Measurements from ENCODE around the gene DNAJC15. TPM values are rescaled to one million over a fixed set of nuclear protein-coding genes. Genes with fewer than 3 reads are reported as not detected.

Gene DNAJC15
- total RNA-seq, 2 donors from 2014 or later, result 29.7 to 46.9 TPM

DNA sequence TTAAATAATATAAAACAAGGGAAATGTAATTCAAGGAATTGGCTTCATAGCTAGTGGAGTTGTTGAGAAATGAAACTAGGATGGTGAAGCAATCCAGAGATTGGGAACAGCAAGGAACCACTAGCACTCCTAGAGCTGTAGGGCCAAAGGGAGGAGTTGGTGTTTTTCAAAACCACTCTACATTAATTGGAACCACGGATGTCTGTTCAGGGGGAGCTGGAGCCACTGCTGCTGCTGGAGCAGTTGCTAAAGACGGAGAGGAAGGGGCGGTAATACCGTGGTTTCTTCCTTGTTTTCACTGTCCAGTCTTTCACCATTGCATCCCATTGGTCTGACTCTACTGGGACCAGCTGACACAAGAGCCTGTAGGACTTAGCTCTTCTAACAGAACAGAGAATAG is 8.5 kb downstream of the DNAJC15 start:
- TF ChIP-seq, protein P1, sequence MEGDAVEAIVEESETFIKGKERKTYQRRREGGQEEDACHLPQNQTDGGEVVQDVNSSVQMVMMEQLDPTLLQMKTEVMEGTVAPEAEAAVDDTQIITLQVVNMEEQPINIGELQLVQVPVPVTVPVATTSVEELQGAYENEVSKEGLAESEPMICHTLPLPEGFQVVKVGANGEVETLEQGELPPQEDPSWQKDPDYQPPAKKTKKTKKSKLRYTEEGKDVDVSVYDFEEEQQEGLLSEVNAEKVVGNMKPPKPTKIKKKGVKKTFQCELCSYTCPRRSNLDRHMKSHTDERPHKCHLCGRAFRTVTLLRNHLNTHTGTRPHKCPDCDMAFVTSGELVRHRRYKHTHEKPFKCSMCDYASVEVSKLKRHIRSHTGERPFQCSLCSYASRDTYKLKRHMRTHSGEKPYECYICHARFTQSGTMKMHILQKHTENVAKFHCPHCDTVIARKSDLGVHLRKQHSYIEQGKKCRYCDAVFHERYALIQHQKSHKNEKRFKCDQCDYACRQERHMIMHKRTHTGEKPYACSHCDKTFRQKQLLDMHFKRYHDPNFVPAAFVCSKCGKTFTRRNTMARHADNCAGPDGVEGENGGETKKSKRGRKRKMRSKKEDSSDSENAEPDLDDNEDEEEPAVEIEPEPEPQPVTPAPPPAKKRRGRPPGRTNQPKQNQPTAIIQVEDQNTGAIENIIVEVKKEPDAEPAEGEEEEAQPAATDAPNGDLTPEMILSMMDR (conservative IDR thresholded peaks at IDR 0.05), result no peak
- DNase-seq, result no peak
- 90 to 96% methylated on average over 2 to 4 of the region's 4 CpGs for WGBS, 2 experiments (ENCODE audit: insufficient coverage in 1 of 2, insufficient read length in 1 of 2)
- no peak overlapping the region for H3K27ac ChIP-seq (ENCODE audit: low read depth, low read length)
- H3K4me1 ChIP-seq (ENCODE audit: control insufficient read depth, insufficient read depth, low read length), result no peaks in the 10 kb centered on the region
- peaks cover 8% of the 10 kb centered on the region for H3K9me3 Mint-ChIP-seq
- H3K4me3 ChIP-seq (ENCODE audit: low read length), result no peak overlapping the region
- peaks cover 14% of the 10 kb centered on the region for H3K4me1 Mint-ChIP-seq
- no peaks in the 10 kb centered on the region for H3K27me3 ChIP-seq (ENCODE audit: control insufficient read depth, insufficient read depth, low read length, poor library complexity, severe bottlenecking)
- H3K9me3 ChIP-seq (ENCODE audit: control insufficient read depth, low read length), result peaks cover 13% of the 10 kb centered on the region
- peaks cover 15% of the 10 kb centered on the region for H3K36me3 ChIP-seq (ENCODE audit: control insufficient read depth, insufficient read depth, low read length)
- H3K4me3 Mint-ChIP-seq, result no peak overlapping the region
- H3K27me3 Mint-ChIP-seq (ENCODE audit: insufficient read depth), result no peaks in the 10 kb centered on the region
- no peak overlapping the region for H3K27ac Mint-ChIP-seq
- no peak overlapping the region for H3K9ac ChIP-seq (ENCODE audit: extremely low read depth, low read length, poor library complexity, severe bottlenecking)
- peaks cover 47% of the 10 kb centered on the region for H3K36me3 Mint-ChIP-seq (ENCODE audit: low read depth)

DNA sequence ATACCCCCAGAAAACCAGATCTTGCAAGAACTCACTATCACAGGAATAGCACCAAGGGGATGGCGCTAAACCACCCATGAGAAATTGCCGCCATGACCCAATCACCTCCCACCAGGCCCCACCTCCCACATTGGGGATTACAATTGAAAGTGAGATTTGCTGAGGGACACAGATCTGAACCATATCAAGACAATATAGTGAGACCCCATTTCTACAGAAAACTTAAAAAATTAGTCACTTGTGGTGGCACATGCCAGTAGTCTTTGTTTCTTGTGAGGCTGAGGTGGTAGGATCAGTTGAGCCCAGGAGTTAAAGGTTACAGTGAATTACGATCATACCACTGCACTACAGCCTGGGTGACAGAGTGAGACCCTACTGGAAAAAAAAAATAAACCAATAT is 9.7 kb downstream of the DNAJC15 start:
- Histone ChIP-seq H3K9me3 (ENCODE audit: control insufficient read depth, low read length) (peaks cover 13% of the 10 kb centered on the region), H3K4me3 (ENCODE audit: low read length) (no peak overlapping the region), H3K4me1 (ENCODE audit: control insufficient read depth, insufficient read depth, low read length) (no peaks in the 10 kb centered on the region), H3K27me3 (ENCODE audit: control insufficient read depth, insufficient read depth, low read length, poor library complexity, severe bottlenecking) (no peaks in the 10 kb centered on the region), H3K9ac (ENCODE audit: extremely low read depth, low read length, poor library complexity, severe bottlenecking) (no peak overlapping the region), H3K27ac (ENCODE audit: low read depth, low read length) (no peak overlapping the region), H3K36me3 (ENCODE audit: control insufficient read depth, insufficient read depth, low read length) (peaks cover 17% of the 10 kb centered on the region)
- no peaks in the 10 kb centered on the region for H3K27me3 Mint-ChIP-seq (ENCODE audit: insufficient read depth)
- TF ChIP-seq, protein P1 (conservative IDR thresholded peaks at IDR 0.05), result no peak
- peaks cover 8% of the 10 kb centered on the region for H3K9me3 Mint-ChIP-seq
- H3K4me3 Mint-ChIP-seq, result no peak overlapping the region
- peaks cover 14% of the 10 kb centered on the region for H3K4me1 Mint-ChIP-seq
- H3K27ac Mint-ChIP-seq, result no peak overlapping the region
- no peak for DNase-seq
- H3K36me3 Mint-ChIP-seq (ENCODE audit: low read depth), result peaks cover 47% of the 10 kb centered on the region
- WGBS, 2 experiments (ENCODE audit: insufficient coverage in 1 of 2, insufficient read length in 1 of 2), result 80 to 93% methylated on average over 1 to 3 of the region's 3 CpGs

DNA sequence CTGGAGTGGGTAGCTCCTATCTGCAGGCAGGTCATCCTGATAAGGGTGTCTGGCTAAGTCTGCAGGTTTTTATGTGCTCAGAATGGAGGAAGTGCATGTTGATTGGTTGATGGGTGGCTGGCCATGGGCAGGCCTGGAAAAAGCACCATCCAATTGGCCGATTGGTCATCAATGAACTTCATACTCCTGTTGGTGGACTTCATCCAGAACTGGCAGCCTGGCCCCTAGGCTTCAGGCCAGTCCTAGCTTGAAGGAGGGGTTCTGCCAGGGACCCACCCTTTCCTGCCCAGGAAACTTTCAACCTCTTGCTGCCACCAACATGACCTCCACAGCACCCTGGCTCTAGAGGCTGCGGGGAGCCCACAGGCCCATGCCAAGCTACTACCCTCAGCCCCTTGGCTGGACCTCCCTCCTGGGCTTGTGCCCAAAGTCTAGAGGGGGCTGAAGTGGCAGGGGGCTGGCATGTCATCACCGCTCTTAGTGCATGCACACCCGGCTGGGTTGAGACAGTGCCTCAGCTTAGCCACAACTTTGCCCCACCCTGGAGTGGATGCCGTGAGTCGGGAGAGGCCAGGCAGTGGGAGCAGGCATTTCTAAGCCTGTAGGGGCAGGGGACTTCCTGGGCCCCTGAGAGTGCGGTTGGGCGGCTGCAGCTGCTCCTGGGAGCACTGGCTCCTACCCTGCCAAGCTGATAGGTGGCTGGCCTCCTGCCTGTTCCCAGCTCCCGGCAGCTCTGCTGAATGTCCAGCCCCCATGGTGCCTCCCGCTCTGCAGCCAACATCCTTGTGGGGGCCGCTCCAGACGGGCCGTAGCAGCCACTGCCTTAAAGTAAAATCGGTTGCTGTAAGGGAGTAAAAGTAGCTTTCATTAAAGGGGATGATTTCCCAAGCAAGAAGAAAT is 13.2 kb downstream of the DNAJC15 start:
- H3K4me3 Mint-ChIP-seq, result no peak overlapping the region
- no peak overlapping the region for H3K4me3 ChIP-seq (ENCODE audit: low read length)
- TF ChIP-seq, protein P1 (conservative IDR thresholded peaks at IDR 0.05), result no peak

More for the DNA sequence above, 13.2 kb downstream of the DNAJC15 start:
- Histone ChIP-seq H3K27ac (ENCODE audit: low read depth, low read length) (no peak overlapping the region), H3K4me1 (ENCODE audit: control insufficient read depth, insufficient read depth, low read length) (peaks cover 6% of the 10 kb centered on the region), H3K9me3 (ENCODE audit: control insufficient read depth, low read length) (peaks cover 13% of the 10 kb centered on the region), H3K36me3 (ENCODE audit: control insufficient read depth, insufficient read depth, low read length) (peaks cover 14% of the 10 kb centered on the region), H3K27me3 (ENCODE audit: control insufficient read depth, insufficient read depth, low read length, poor library complexity, severe bottlenecking) (no peaks in the 10 kb centered on the region), H3K9ac (ENCODE audit: extremely low read depth, low read length, poor library complexity, severe bottlenecking) (no peak overlapping the region)
- Mint-ChIP-seq H3K4me1 (peaks cover 30% of the 10 kb centered on the region), H3K36me3 (ENCODE audit: low read depth) (peaks cover 46% of the 10 kb centered on the region), H3K27me3 (ENCODE audit: insufficient read depth) (no peaks in the 10 kb centered on the region), H3K9me3 (peaks cover 8% of the 10 kb centered on the region), H3K27ac (no peak overlapping the region)
- no peak for DNase-seq
- 91 to 94% methylated on average over 11 to 14 of the region's 14 CpGs for WGBS, 2 experiments (ENCODE audit: insufficient coverage in 1 of 2, insufficient read length in 1 of 2)

All from endodermal cell (in vitro differentiated cells).